Smooth muscle cell of trachea (primary cell): ENCODE results near the gene CEBPA. TPM values are rescaled to one million over a fixed set of nuclear protein-coding genes. Genes with fewer than 3 reads are reported as not detected.

Source experiments
- total RNA-seq: library from RNA; depleted of rRNA; stranded (reverse); fragments of >200 nt; gene quantifications from 2 replicates; pipeline ENCODE4 v1.2.1, GENCODE V29; 2014

CEBPA gene
- total RNA-seq = 0.15 and 0.66 TPM in 2 replicates

DNA sequence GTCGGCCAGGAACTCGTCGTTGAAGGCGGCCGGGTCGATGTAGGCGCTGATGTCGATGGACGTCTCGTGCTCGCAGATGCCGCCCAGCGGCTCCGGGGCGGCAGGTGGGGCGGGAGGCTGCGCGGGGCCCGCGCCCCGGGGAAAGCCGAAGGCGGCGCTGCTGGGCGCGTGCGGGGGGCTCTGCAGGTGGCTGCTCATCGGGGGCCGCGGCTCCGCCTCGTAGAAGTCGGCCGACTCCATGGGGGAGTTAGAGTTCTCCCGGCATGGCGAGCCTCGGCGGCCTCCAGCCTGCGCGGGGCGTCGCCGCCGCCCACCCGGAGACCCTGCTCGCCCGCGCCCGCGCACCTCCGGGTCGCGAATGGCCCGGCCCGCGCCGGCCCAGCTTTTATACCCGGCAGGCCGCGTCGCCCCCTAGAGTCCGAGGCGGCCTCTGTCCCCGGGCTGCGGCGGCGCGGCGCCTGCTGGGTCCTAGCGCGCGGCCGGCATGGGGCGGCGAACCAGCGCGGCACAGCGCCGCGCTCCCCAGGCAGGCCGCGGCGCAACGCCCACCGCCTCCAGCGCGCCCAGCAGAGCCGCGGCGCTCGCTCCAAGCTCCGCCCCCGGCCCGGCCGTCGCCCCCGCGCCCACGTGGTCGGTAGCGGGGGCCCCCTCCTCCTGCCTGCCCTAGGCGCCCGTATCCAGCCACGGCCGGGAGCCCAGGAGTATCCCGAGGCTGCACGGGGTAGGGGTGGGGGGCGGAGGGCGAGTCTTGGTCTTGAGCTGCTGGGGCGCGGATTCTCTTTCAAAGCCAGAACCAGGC, at the start of gene CEBPA:
Gene CEBPA, minus strand, starts transcription at position 360 of the 799 bp plus-strand sequence. Its CDS starts 120 bp downstream, at position 240.

Other genes with a start within 250 kb of the CEBPA start
- gene RHPN2, start 237.6 kb downstream of the CEBPA start, total RNA-seq = 2.2 and 3.0 TPM in 2 replicates
- 7.3 and 9.2 TPM in 2 replicates for gene GPATCH1, start 221.4 kb downstream of the CEBPA start, total RNA-seq
- gene WDR88, start 170.4 kb downstream of the CEBPA start, total RNA-seq = not detected in 2 replicates
- gene LRP3, start 108.2 kb downstream of the CEBPA start, total RNA-seq = 36.2 and 60.9 TPM in 2 replicates
- gene SLC7A10, start 76.7 kb downstream of the CEBPA start, total RNA-seq = not detected in 2 replicates
- gene CEBPG, start 71.2 kb upstream of the CEBPA start, total RNA-seq = 19.5 and 20.2 TPM in 2 replicates
- gene PEPD, start 219.3 kb upstream of the CEBPA start, total RNA-seq = 66.0 and 97.3 TPM in 2 replicates